T-helper 1 cell treated with Interleukin-12 subunit alpha and Interleukin-12 subunit beta and Interleukin-4 antibody, amounts not matched to agents 30 ng/mL and 1 ng/mL, for 36 hours (primary cell): Measurements from ENCODE around the gene CAPN9. TPM values are rescaled to one million over a fixed set of nuclear protein-coding genes. Genes with fewer than 3 reads are reported as not detected.
"Not testable (repeated sequence)": the region's sequence is repeated elsewhere in the genome, so short reads cannot be mapped to it uniquely, and the experiment has no call there.

Experiments
- intact Hi-C: fragments of 100-400 bp; cut with micrococcal nuclease; formaldehyde crosslinking; loops from one replicate; pipeline ENCODE4 v1.15.1; 2024
- total RNA-seq: library from RNA; stranded (reverse); gene quantifications from 2 replicates; pipeline ENCODE4 v1.2.3, GENCODE V29; 2022

Gene CAPN9
- total RNA-seq, 1 donor from 2014 or later = not detected

GRCh38 chr1:230710543-230710904 is 36.7 kb upstream of the CAPN9 start:
- intact Hi-C loops = no loop called here

- intact Hi-C loops = no loop called here
Measured at GRCh38 chr1:230711245-230711644, 35.9 kb upstream of the CAPN9 start.

DNA sequence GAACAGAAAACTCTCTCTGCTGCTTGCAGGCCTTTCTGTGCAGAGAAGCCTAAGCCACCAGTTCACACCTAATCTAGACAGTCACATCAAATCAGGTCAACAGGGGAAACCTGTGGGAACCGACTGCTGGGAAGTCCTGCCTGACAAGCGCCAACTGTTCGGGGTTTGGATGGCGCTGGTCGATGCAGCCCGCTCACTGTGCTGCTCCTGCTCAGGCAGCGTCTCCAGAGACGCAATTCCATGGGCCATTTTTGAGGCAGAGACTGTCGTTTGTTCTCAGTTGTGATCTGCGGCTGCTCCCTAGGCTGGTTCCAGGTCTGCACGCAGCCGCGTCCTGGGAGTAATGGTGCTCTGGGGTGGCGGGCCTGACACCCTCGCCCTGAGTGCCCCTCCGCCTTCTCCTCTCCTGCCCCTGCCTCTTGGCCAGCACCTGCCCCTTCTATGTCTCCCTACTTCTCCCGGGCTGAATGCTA is 34.7 kb upstream of the CAPN9 start:
- intact Hi-C loops = no loop called here

DNA sequence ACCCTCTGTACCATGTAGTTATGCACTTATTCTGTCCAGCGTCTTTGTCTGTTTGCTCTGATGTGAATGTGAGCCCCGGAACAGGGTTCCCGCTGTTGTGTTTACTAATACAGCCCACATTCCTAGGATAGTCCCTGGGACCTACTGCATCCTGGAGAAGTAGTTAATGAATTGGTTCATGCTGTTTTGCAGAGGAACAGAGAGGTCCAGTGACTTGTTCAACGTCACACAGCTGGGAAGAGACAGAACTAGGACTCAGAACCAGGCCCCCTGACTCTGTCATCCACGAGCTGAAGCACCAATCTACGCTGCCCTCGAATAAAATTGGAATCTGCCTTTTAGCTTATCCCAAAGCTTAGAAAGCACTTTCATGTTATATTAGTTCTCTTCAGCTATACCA is 34.0 kb upstream of the CAPN9 start:
- intact Hi-C loops = no loop called here

DNA sequence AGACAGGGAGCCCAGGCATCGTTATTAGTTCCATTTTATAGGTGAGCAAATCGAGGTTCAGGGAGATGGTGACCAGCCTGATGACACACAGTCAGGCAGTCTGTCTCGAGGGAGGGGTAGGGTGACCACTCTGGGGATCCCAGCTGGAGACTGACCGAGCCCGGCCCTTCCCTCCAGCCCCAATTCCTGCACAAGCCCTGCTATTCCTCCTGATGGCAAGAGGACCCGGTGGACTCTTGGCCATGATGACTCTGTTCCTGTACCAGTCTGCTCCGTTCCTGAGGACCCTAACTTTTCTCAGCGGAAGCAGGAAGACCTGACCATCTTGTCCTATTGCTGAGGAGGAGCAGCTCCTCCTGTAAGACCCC is 33.7 kb upstream of the CAPN9 start:
- intact Hi-C loops = no loop called here

DNA sequence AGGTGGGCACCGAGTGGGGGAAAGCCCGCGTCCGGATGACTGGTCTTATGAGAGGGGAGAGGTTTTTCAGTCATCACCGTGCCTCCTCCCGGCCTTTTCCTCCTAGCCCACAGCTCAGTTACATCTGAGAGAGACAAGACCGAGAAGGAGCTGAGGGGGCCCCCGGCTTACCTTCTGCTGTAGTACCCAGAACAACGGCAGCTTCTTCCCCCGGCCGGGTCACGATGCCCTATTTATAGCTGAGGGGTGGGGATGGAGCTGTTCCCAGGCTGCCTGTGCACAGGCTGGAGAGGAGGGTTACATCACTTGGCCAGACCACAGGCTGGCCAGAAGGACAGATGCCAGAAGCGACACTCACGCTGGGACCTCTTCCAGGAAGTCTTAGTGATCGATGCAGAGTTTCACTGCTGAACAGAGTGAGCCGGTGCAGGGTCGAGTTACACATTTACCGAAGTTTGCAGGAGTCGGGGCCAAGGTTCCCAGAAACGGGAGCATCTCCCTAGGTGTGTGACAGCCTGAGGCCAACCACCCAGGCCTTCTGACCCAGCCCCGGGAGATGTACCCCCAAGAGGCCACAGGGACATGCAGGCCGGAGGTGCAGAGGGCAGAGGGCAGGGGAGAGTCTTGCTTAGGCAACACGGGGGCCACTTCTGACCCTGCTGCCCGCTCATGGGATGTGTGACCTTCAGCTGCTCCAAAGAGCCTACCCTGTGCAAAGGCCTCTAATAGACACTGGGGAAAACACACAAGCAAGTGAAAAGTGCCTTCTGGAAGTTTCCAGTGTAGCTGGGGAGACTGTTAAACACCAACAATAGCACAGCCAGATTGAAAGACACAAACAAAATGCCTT is 33.0 kb upstream of the CAPN9 start, which contains the start of gene AGT:
Gene AGT (minus strand): TSS at position 208 of the 850 bp plus-strand sequence. CDS start 3,299 bp downstream, outside the sequence.
- intact Hi-C loops = no loop called here

DNA sequence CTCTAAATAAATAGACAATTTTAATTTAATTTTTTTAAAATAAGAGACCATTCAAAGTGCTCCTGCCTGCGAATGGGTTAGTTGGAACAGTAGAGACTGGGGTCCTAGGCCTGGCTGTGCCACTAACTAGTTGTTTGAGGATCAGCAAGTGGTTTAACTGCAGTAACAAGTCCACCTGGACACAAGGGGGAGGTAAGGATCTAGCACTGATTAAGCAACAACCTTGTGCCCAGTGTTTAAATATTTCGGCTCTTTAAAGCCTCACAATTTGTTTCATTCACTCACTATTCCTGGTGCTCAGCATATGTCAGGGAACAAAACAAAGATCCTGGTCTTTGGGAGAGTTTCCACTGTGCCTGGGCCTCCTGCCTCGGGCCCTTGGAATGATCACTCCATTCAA is 31.7 kb upstream of the CAPN9 start:
- intact Hi-C loops = no loop called here

DNA sequence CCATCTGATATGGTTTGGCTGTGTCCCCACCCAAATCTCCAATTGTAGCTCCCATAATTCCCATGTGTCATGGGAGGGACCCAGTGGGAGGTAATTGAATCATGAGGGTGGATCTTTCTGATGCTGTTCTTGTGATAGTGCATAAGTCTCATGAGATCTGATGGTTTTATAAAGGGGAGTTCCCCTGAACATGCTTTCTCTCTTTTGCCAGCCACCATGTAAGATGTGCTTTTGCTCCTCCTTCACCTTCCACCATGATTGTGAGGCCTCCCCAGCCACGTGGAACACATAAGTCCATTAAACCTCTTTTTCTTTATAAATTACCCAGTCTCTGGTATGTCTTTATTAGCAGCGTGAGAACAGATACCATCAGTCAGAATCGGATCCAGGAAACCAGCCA is 30.7 kb upstream of the CAPN9 start:
- intact Hi-C loops = not testable (repeated sequence)

DNA sequence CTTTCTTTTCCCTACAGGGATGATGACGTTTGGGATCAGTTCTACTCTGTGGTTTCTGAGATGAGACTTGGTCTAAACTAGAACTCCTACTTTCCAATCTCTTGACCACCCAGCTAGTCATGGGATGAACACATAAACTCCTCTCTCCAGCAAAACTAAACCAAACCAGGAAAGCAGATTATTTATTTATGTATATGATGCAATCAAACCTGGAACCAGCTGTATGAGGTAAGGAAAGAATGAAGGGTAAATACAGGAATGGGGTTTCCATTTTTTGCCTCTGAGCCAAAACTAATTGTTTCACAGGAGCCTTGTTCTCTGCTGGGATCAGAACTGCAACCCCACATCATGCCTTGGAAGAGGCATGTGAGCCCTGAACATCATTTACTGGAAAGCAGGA is 29.9 kb upstream of the CAPN9 start:
- intact Hi-C loops = no loop called here

- intact Hi-C loops = not testable (repeated sequence)
Measured at GRCh38 chr1:230721849-230722522, 25.2 kb upstream of the CAPN9 start.

DNA sequence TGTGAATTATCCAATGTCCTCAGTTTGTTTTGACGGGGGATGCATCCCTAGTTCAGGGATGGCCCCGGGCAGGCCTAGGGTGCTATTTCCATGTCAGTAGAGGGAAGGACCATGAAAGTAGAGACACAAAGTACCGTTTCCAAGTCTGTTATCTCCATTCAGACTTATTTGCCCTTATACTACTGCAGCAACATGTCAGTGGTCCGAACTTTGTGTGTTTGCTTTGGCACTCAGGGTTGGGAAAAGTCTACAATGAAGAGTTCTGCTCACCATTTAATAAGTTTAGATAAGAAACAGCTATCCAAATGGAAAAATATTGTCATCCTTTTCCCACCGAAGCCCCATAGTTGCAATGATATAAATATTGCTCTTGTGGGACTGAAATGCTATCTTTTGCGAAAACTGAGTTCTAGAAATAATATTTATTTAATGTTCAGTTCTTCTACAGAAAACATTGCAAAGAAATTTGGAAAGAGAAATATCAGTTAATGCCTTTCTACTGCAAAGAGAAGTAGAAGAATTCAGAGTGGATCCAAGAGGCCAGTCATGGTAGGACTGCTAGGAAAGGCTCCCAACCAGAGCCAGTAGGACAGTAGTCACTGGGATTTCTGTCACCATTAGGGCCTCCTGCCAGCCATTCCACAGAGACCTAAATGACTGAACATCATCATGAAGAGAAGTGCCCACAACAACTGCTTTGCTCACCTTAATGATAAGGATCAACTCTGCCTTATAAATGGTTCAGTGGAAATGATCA is 21.8 kb upstream of the CAPN9 start:
- intact Hi-C loops = no loop called here

DNA sequence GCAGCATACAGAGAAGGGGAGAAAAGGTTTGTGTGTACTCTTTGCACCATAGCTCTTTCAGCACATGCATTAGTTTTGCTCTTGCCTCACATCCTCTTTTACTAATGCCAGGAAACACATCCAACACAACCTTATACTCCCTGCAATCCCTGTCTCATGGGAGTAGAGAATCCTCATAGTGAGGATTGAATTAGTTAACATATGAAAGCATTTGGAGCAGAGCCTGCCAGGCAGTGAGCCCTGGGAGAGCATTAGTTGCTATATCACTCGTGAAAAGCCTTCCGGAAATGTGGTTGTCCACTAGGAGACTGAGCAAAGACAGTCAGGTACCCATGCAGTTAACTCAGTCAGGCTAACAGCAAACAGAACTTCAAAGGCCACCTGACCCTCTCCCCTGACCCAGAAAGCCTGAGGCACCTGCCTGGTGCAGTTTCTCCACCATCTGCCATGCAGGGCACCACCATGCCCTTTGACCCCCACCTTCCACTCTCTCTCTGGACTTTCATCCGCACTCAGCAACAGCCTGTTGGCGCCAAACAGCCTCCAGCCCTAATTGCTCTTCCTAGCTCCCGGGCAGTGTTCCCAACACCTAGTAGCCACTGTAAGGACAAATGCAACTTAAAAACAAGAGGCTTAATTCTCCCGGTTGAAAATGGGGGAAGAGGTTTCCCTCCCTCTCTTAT is 18.3 kb upstream of the CAPN9 start:
- intact Hi-C loops = no loop called here

DNA sequence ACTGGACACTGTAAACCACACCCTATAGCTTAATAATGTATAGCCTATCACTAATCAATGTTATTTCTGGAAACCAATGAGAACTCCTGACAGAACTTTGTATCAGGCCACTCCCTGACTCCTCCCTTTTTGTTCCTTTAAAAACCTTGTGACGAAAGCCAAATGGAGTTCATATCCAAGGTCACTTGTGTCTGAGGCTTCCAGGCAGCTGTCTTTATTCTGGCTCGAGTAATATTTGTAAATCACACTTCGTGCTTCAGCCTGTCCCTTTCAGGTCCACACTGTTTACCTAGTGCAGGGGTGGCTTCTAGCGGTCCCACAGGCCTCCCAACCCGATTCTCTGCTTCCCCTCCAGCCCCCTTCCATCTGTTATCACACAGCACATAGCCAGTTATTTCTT is 16.2 kb upstream of the CAPN9 start:
- intact Hi-C loops = no loop called here

DNA sequence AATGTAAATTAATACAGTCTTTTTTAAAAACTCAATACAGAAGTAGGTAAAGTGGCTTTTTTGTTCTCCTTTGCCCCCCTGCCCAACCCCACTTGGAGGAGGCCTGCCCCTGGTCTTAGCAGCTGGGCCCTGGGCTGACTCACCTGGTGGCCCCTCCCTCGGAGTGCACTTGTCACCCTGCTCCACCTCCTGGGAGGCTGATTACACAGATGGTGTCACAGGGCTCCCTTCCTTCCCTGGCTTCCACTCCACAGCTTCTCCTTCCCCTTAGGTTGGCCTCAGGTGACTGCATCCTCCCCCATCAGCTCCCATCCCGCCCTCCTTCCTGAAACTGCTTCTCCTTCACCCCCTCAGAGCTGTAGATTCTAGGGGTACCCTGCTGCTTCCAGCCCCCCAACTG is 11.7 kb upstream of the CAPN9 start:
- intact Hi-C loops = no loop called here

GRCh38 chr1:230737622-230738262 is 9.4 kb upstream of the CAPN9 start:
- intact Hi-C loops = no loop called here

DNA sequence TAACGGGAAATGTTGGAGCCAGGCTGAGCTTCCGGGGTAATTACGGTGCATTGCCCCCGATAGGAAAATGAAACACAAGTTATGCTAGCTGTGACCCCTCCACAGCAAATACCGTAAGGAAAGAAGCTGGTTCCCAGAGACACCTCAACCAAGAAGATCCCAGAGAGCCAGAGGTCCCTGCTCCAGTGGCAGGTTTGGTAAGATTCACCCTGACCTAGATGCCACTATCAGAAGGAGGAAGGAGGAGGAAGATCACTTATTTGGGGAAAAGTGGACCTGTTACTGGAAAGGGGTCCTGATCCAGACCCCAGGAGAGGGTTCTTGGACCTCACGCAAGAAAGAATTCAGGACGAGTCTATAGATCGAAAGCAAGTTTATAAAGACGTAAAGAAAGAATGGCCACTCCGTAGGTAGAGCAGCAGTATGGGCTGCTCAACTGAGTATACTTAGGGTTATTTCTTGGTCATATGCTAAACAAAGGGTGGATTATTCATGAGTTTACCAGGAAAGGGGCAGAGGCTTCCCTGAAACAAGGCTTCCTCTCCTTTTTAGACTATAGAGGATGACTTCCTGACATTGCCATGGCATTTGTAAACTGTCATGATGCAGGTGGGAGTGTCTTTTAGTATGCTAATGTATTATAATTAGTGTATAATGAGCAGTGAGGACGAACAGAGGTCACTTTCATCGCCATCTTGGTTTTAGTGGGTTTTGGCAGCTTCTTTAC is 7.5 kb upstream of the CAPN9 start:
- intact Hi-C loops = no loop called here

DNA sequence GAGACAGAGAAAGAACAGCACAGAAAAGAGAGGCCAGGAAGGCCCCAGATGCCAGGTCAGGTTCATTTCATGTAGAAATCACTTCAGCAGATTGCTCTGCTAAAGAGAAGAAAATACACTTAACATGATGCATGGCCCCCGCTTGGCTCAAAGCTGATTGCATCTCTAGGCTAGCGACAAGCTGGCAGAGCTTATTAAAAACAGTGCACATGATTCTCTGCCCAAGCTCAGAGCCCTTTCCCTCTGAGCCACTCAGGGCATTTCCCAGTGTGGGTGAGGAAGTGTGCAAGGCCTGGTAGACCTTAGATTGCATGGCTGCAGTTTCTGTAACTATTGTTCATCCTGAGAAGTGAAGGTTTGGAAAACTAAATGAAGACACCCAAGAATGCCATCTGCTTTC is 3.3 kb upstream of the CAPN9 start:
- intact Hi-C loops = no loop called here

- intact Hi-C loops = no loop called here
Measured at GRCh38 chr1:230744382-230744781, 2.8 kb upstream of the CAPN9 start.

GRCh38 chr1:230745071-230745470 is 2.1 kb upstream of the CAPN9 start:
- intact Hi-C loops = no loop called here

DNA sequence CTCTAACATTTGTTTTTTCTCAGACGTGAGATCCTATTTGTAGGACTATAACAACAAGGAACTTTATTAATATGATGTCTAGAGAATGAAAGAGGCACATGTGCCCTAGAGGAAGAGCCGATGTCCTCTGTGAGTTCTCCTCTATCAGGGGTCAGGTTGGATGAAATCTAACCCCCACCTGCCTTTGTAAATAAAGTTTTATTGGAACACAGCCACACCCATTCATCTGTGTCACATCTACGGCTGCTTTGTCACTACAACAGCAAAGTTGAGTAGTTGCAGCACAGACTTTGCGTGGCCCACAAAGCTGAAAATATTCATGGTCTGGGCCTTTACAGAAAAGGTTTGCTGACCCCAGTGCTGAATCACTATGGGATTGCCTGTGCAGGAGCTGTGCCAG is 571 bp upstream of the CAPN9 start:
- intact Hi-C loops = no loop called here
